ENCODE measurements around the gene TTLL9. TPM values are rescaled to one million over a fixed set of nuclear protein-coding genes. Genes with fewer than 3 reads are reported as not detected.

TTLL9 gene
- total and polyA plus RNA-seq, 4 donors, result 0.06 to 0.08 TPM; not detected in 2

GRCh38 chr20:31906001-31906400 lies 35.6 kb downstream of the TTLL9 start:
- Histone ChIP-seq H3K27ac (ENCODE audit: low read depth in 1 of 2, low read length in 2 of 2) (no peak overlapping the region), H3K36me3 (ENCODE audit: control insufficient read depth in 4 of 4, insufficient read depth in 3 of 4, low read depth in 1 of 4, low read length in 3 of 4) (no peaks in the 10 kb centered on the region), H3K9ac (ENCODE audit: low read depth in 1 of 2, low read length in 2 of 2) (no peak overlapping the region), H3K4me3 (ENCODE audit: low read depth in 1 of 3, low read length in 3 of 3) (no peak overlapping the region), H3K9me3 (ENCODE audit: control insufficient read depth in 4 of 4, low read length in 3 of 4) (no peaks in the 10 kb centered on the region), H3K4me1 (ENCODE audit: control insufficient read depth in 4 of 4, insufficient read depth in 4 of 4, low read length in 3 of 4) (no peaks in the 10 kb centered on the region), H3K27me3 (ENCODE audit: control insufficient read depth in 4 of 4, insufficient read depth in 4 of 4, low read length in 3 of 4) (no peaks in the 10 kb centered on the region)
- no peak for TF ChIP-seq ZBTB33 (IDR thresholded peaks at IDR 0.05)
- DNase-seq (ENCODE audit: low spot score), result no peak
- 78% methylated on average over 5 of the region's 5 CpGs for WGBS

- Histone ChIP-seq H3K4me1 (ENCODE audit: control insufficient read depth in 4 of 4, insufficient read depth in 4 of 4, low read length in 3 of 4) (no peaks in the 10 kb centered on the region), H3K9ac (ENCODE audit: low read depth in 1 of 2, low read length in 2 of 2) (no peak overlapping the region), H3K4me3 (ENCODE audit: low read depth in 1 of 3, low read length in 3 of 3) (no peak overlapping the region), H3K9me3 (ENCODE audit: control insufficient read depth in 4 of 4, low read length in 3 of 4) (no peaks in the 10 kb centered on the region), H3K36me3 (ENCODE audit: control insufficient read depth in 4 of 4, insufficient read depth in 3 of 4, low read depth in 1 of 4, low read length in 3 of 4) (no peaks in the 10 kb centered on the region), H3K27ac (ENCODE audit: low read depth in 1 of 2, low read length in 2 of 2) (no peak overlapping the region), H3K27me3 (ENCODE audit: control insufficient read depth in 4 of 4, insufficient read depth in 4 of 4, low read length in 3 of 4) (no peaks in the 10 kb centered on the region)
- 87% methylated on average over 5 of the region's 5 CpGs for WGBS
- no peak for TF ChIP-seq EGR1 (IDR thresholded peaks at IDR 0.05; ENCODE audit: low read depth in 2 of 2)
- no peak for TF ChIP-seq HNF4G (IDR thresholded peaks at IDR 0.05)
- TF ChIP-seq REST (IDR thresholded peaks at IDR 0.05), result no peak
- DNase-seq (ENCODE audit: low spot score), result no peak
These were observed 36.6 kb downstream of the TTLL9 start for GRCh38 chr20:31907046-31907445.

- Histone ChIP-seq H3K27me3 (ENCODE audit: control insufficient read depth in 4 of 4, insufficient read depth in 4 of 4, low read length in 3 of 4) (no peaks in the 10 kb centered on the region), H3K9me3 (ENCODE audit: control insufficient read depth in 4 of 4, low read length in 3 of 4) (no peaks in the 10 kb centered on the region), H3K27ac (ENCODE audit: low read depth in 1 of 2, low read length in 2 of 2) (no peak overlapping the region), H3K9ac (ENCODE audit: low read depth in 1 of 2, low read length in 2 of 2) (no peak overlapping the region), H3K4me3 (ENCODE audit: low read depth in 1 of 3, low read length in 3 of 3) (no peak overlapping the region), H3K36me3 (ENCODE audit: control insufficient read depth in 4 of 4, insufficient read depth in 3 of 4, low read depth in 1 of 4, low read length in 3 of 4) (no peaks in the 10 kb centered on the region), H3K4me1 (ENCODE audit: control insufficient read depth in 4 of 4, insufficient read depth in 4 of 4, low read length in 3 of 4) (no peaks in the 10 kb centered on the region)
- WGBS, result 72% methylated on average over 5 of the region's 5 CpGs
- no peak for TF ChIP-seq EGR1 (IDR thresholded peaks at IDR 0.05; ENCODE audit: low read depth in 2 of 2)
- no peak for TF ChIP-seq YY1 (IDR thresholded peaks at IDR 0.05)
- TF ChIP-seq NR2F2 (IDR thresholded peaks at IDR 0.05), result no peak
- no peak for TF ChIP-seq FOXA1 (IDR thresholded peaks at IDR 0.05)
- no peak for TF ChIP-seq RAD21 (IDR thresholded peaks at IDR 0.05)
- TF ChIP-seq CTCF (IDR thresholded peaks at IDR 0.05; ENCODE audit: low read depth, low read length, missing input control), result no peak
- no peak for TF ChIP-seq MAX (IDR thresholded peaks at IDR 0.05)
- no peak for TF ChIP-seq FOXA2 (IDR thresholded peaks at IDR 0.05)
- TF ChIP-seq HNF4A (conservative IDR thresholded peaks at IDR 0.05), result no peak
- TF ChIP-seq GABPA (IDR thresholded peaks at IDR 0.05 in 1 of 2, conservative IDR thresholded peaks at IDR 0.05 in 1 of 2), result no peak
- TF ChIP-seq JUND (IDR thresholded peaks at IDR 0.05), result no peak
- TF ChIP-seq ATF3 (IDR thresholded peaks at IDR 0.05), result no peak
- no peak for TF ChIP-seq HNF4G (IDR thresholded peaks at IDR 0.05)
- TF ChIP-seq TAF1 (conservative IDR thresholded peaks at IDR 0.05), result no peak
- TF ChIP-seq SP1 (IDR thresholded peaks at IDR 0.05), result no peak
- no peak for DNase-seq (ENCODE audit: low spot score)
These were observed 37.6 kb downstream of the TTLL9 start for GRCh38 chr20:31908016-31908415.
